GM12892 (cell line): ENCODE results near the gene RXRA.

Experiments
- POLR2A ChIP-seq: IDR thresholded peaks from 2 replicates; pipeline ENCODE4 v1.6.1; 2011; ENCODE audit warnings: low read depth, low read length, control low read depth
- POLR2AphosphoS5 ChIP-seq: IDR thresholded peaks from 2 replicates; pipeline ENCODE4 v1.6.1; 2011; ENCODE audit warnings: low read depth, low read length, control low read depth
- TAF1 ChIP-seq: IDR thresholded peaks from 2 replicates; pipeline ENCODE4 v1.6.1; 2011; ENCODE audit warnings: low read depth, mild to moderate bottlenecking, control low read depth, low read length, borderline replicate concordance

- TF ChIP-seq POLR2AphosphoS5: no peak
- TF ChIP-seq TAF1: no peak
- TF ChIP-seq POLR2A: no peak
These were observed 10.4 kb upstream of the RXRA start for GRCh38 chr9:134315716-134316448.
